A549 (cell line): ENCODE results near the gene RAPGEF2. TPM values are rescaled to one million over a fixed set of nuclear protein-coding genes. Genes with fewer than 3 reads are reported as not detected.
A peak's percentile ranks its signal among the peaks of the same experiment; 100 is the strongest.

Experiments
- ATAC-seq, 2 experiments: fragments of 200-7000 bp in 1 of 2; fragments of >200 bp in 1 of 2; cut with Nextera tagmentation in 1 of 2; cut with Tn5 transposase in 1 of 2; 3 replicates each; pipeline versions ENCODE4 v1.8.0 to v1.9.1; 2018 to 2020; ENCODE audit warnings: mild to moderate bottlenecking in 1 of 2, moderate library complexity in 1 of 2
- CTCF ChIA-PET: fragments of 300-600 bp; sonication (Branson Sonifier 250); formaldehyde crosslinking; extraction: SDS; loops from one replicate; lab custom pipeline; 2021; ENCODE audit warnings: antibody characterized with exemption, inconsistent platforms; lab: Yijun Ruan, JAX
- POLR2A ChIA-PET: fragments of 350-600 bp; formaldehyde crosslinking; extraction: SDS; loops from one replicate; lab custom pipeline; 2021; ENCODE audit warnings: antibody characterized with exemption, inconsistent platforms; lab: Yijun Ruan, JAX
- DNase-seq, 2 experiments: peaks; one replicate each; pipeline versions ENCODE4 v3.0.0 to v3.0.0-alpha.2; 2011 to 2016; ENCODE audit warnings: low read depth in 1 of 2, low spot score in 1 of 2
- FAIRE-seq: peaks from 2 replicates; lab custom pipeline; 2011; peaks lifted over from hg19 to GRCh38; lab: Jason Lieb, UNC
- H3K27ac ChIP-seq, 2 experiments: fragments of >200 bp; sonication (Bioruptor Twin); formaldehyde crosslinking; 3 replicates each; pipeline ENCODE4 v1.5.1; 2016 to 2017
- H3K4me1 ChIP-seq: fragments of >200 bp; sonication (Bioruptor Twin); formaldehyde crosslinking; 3 replicates; pipeline ENCODE4 v1.6.1; 2016
- H3K4me2 ChIP-seq: fragments of >200 bp; sonication (Bioruptor Twin); formaldehyde crosslinking; 3 replicates; pipeline ENCODE4 v1.6.1; 2016
- H3K4me3 ChIP-seq: fragments of >200 bp; sonication (Bioruptor Twin); formaldehyde crosslinking; 3 replicates; pipeline ENCODE4 v1.5.1; 2016
- H3K9me3 ChIP-seq: fragments of >200 bp; sonication (Bioruptor Twin); formaldehyde crosslinking; 3 replicates; pipeline ENCODE4 v1.6.1; 2016
- ATOH8 ChIP-seq: fragments of 250-450 bp; sonication (Bioruptor Pico); IDR thresholded peaks from 2 replicates; pipeline ENCODE4 v1.5.0; 2020; ENCODE audit warnings: low read depth, mild to moderate bottlenecking, moderate library complexity
- CBX8 ChIP-seq: fragments of 200-600 bp; sonication (generic); IDR thresholded peaks from 2 replicates; pipeline ENCODE4 v1.6.1; 2016
- CTCF ChIP-seq: fragments of >200 bp; sonication (Bioruptor Twin); formaldehyde crosslinking; IDR thresholded peaks from 3 replicates; pipeline ENCODE4 v1.5.1; 2016
- E2F6 ChIP-seq: IDR thresholded peaks from 2 replicates; pipeline ENCODE4 v1.6.1; 2012; ENCODE audit warnings: low read depth, borderline replicate concordance
- EHF ChIP-seq: fragments of 250-450 bp; sonication (Bioruptor Pico); IDR thresholded peaks from 2 replicates; pipeline ENCODE4 v1.5.0; 2020; ENCODE audit warnings: mild to moderate bottlenecking
- ELK1 ChIP-seq: fragments of 150-350 bp; IDR thresholded peaks from 2 replicates; pipeline ENCODE4 v1.6.1; 2014; ENCODE audit warnings: low read depth, mild to moderate bottlenecking, low read length
- FOSB ChIP-seq: fragments of 250-450 bp; sonication (Bioruptor Pico); IDR thresholded peaks from 2 replicates; pipeline ENCODE4 v1.5.0; 2020; ENCODE audit warnings: mild to moderate bottlenecking, moderate library complexity
- FOSL2 ChIP-seq, 2 experiments: fragments of 450-650 bp in 1 of 2; fragments of >200 bp in 1 of 2; sonication (Bioruptor Twin) in 1 of 2; formaldehyde crosslinking; IDR thresholded peaks; 2 replicates each; pipeline versions ENCODE4 v1.5.0 to v1.6.1; 2016 to 2020; ENCODE audit warnings: mild to moderate bottlenecking in 1 of 2, moderate library complexity in 1 of 2
- HDAC2 ChIP-seq: fragments of 200-600 bp; sonication (generic); IDR thresholded peaks from 2 replicates; pipeline ENCODE4 v1.6.1; 2016
- HOXB13 ChIP-seq: fragments of 250-450 bp; sonication (Bioruptor Pico); IDR thresholded peaks from 2 replicates; pipeline ENCODE4 v1.5.0; 2020; ENCODE audit warnings: low read depth, mild to moderate bottlenecking, moderate library complexity
- HOXB5 ChIP-seq: fragments of 250-450 bp; sonication (Bioruptor Pico); IDR thresholded peaks from 2 replicates; pipeline ENCODE4 v1.5.0; 2020; ENCODE audit warnings: mild to moderate bottlenecking, moderate library complexity
- KDM1A ChIP-seq: fragments of 200-600 bp; sonication (generic); IDR thresholded peaks from 2 replicates; pipeline ENCODE4 v1.6.1; 2016; ENCODE audit warnings: low read depth, mild to moderate bottlenecking
- MAZ ChIP-seq: fragments of 150-350 bp; IDR thresholded peaks from 2 replicates; pipeline ENCODE4 v1.6.1; 2014; ENCODE audit warnings: antibody characterized with exemption, low read depth, low read length, borderline replicate concordance
- POLR2AphosphoS2 ChIP-seq: conservative IDR thresholded peaks from 2 replicates; pipeline ENCODE4 v1.6.1; 2012; ENCODE audit warnings: low read length, improper control_type of control experiment, inconsistent platforms
- RAD21 ChIP-seq, 2 experiments: fragments of >200 bp in 1 of 2; sonication (Bioruptor Twin) in 1 of 2; formaldehyde crosslinking in 1 of 2; IDR thresholded peaks in 1 of 2; conservative IDR thresholded peaks in 1 of 2; 2 replicates in 1 of 2; 3 replicates in 1 of 2; pipeline ENCODE4 v1.6.1; 2012 to 2018; ENCODE audit warnings: inconsistent platforms in 1 of 2
- RCOR1 ChIP-seq: fragments of 150-350 bp; IDR thresholded peaks from 2 replicates; pipeline ENCODE4 v1.6.1; 2014; ENCODE audit warnings: antibody characterized with exemption, low read length, low read depth
- SMC3 ChIP-seq: fragments of >200 bp; sonication (Bioruptor Twin); formaldehyde crosslinking; IDR thresholded peaks from 3 replicates; pipeline ENCODE4 v1.6.1; 2018; ENCODE audit warnings: inconsistent platforms
- SREBF2 ChIP-seq: fragments of 450-650 bp; IDR thresholded peaks from 2 replicates; pipeline ENCODE4 v1.6.1; 2014; ENCODE audit warnings: mild to moderate bottlenecking, moderate library complexity
- USF2 ChIP-seq: fragments of 450-650 bp; IDR thresholded peaks from 2 replicates; pipeline ENCODE4 v1.6.1; 2014; ENCODE audit warnings: antibody characterized with exemption
- WGBS: methylation state at CpG from one replicate; pipeline ENCODE4 v1.1.6; 2017; ENCODE audit errors: missing lambda C conversion rate; 5-methylcytosine and 5-hydroxymethylcytosine counted together
- polyA plus RNA-seq, 4 experiments: library from polyadenylated mRNA; depleted of rRNA in 3 of 4; stranded (reverse); fragments of >200 nt; fragmentation: RNase III in 1 of 4; extraction: RNeasy Plus Mini Kit Qiagen cat#74134 plus additional on column Dnase treatment in 1 of 4; gene quantifications; 2 replicates in 3 of 4; 3 replicates in 1 of 4; pipeline ENCODE4 v1.2.3, GENCODE V29; 2011 to 2017

RAPGEF2 gene
- polyA plus RNA-seq, 2 of the 4 experiments (the other 2 are of a cell fraction) = 10.7 to 31.8 TPM

- FAIRE-seq = no peak
- ChIA-PET CTCF (interaction anchor here (2.9 kb wide), 1 partner anchor 13 kb away, joined by 12 read pairs; no protein-coding TSS in a partner anchor), POLR2A (no interaction called here)
- H3K4me3 ChIP-seq = no peak overlapping the region
- peaks cover 15% of the 10 kb centered on the region; the same call in 2 of the 3 replicates for H3K4me1 ChIP-seq
- no peak overlapping the region for H3K4me2 ChIP-seq
- H3K9me3 ChIP-seq = no peaks in the 10 kb centered on the region
- no peak for ATAC-seq
- no peak for DNase-seq
- TF ChIP-seq EHF (CRISPR knock-in tag) (no peak), FOSB (CRISPR knock-in tag) (no peak), CBX8 (no peak), HOXB5 (CRISPR knock-in tag) (no peak), KDM1A (no peak), CTCF (no peak), SREBF2 (no peak), RCOR1 (no peak), E2F6 (no peak), MAZ (no peak), SMC3 (no peak), ATOH8 (CRISPR knock-in tag) (no peak), ELK1 (no peak), POLR2AphosphoS2 (no peak), HOXB13 (CRISPR knock-in tag) (no peak), HDAC2 (no peak), USF2 (no peak)
- TF ChIP-seq, all 56 proteins: peak for 0
- no peak overlapping the region for H3K27ac ChIP-seq
- WGBS = 91% methylated on average over 2 of the region's 2 CpGs
Measured at GRCh38 chr4:159190651-159191050, 87.8 kb downstream of the RAPGEF2 start.

GRCh38 chr4:159191989-159192388 is 89.1 kb downstream of the RAPGEF2 start:
- H3K9me3 ChIP-seq = no peaks in the 10 kb centered on the region
- H3K27ac ChIP-seq = no peak overlapping the region
- H3K4me2 ChIP-seq = peak overlapping the region; percentile 13; the same call in 1 of the 3 replicates
- H3K4me1 ChIP-seq = peaks cover 12% of the 10 kb centered on the region; the same call in 2 of the 3 replicates
- no peak overlapping the region for H3K4me3 ChIP-seq
- FAIRE-seq (no peak), DNase-seq (peak; percentile 40 to 75)
- TF ChIP-seq FOSL2 (IDR thresholded peaks at IDR 0.05) (no peak), FOSL2 (CRISPR knock-in tag; IDR thresholded peaks at IDR 0.05) (peak; percentile 50; the same call in 1 of the 2 replicates), CTCF (peak; percentile 27; the same call in 2 of the 3 replicates), EHF (CRISPR knock-in tag) (no peak), SMC3 (0 out of 3 replicates have a peak, but pooled peaks have one; percentile 13), RAD21 (conservative IDR thresholded peaks at IDR 0.05 in 1 of 2, IDR thresholded peaks at IDR 0.05 in 1 of 2) (peak in 1 of 2 experiments; percentile 55; a peak in 3 of 5 replicates), USF2 (no peak)
- TF ChIP-seq, all 56 proteins: peak for 4
- ATAC-seq = peak; percentile 81 to 85
- 55% methylated on average over 5 of the region's 5 CpGs for WGBS
- POLR2A ChIA-PET = no interaction called here
- CTCF ChIA-PET = interaction anchor here (0.7 to 1.7 kb wide), 5 partner anchors 11 to 335 kb away, joined by 3 to 7 read pairs (median 4); no protein-coding TSS in a partner anchor
